Effector CD8-positive, alpha-beta T cell (primary cell): ENCODE results near the gene GAL3ST2.
A peak's percentile ranks its signal among the peaks of the same experiment; 100 is the strongest.
"Not testable (repeated sequence)": the region's sequence is repeated elsewhere in the genome, so short reads cannot be mapped to it uniquely, and the experiment has no call there.

Source experiments
- DNase-seq: peaks from one replicate; lab custom pipeline; 2025; lab: John Stamatoyannopoulos, UW

GAL3ST2 gene

GRCh38 chr2:241820625-241821384 lies 44.2 kb downstream of the GAL3ST2 start:
- no peak for DNase-seq

- DNase-seq = no peak
Measured at GRCh38 chr2:241821460-241822263, 45.0 kb downstream of the GAL3ST2 start.

GRCh38 chr2:241822264-241822623 lies 45.6 kb downstream of the GAL3ST2 start:
- no peak for DNase-seq

GRCh38 chr2:241823531-241824437 lies 47.2 kb downstream of the GAL3ST2 start:
- not testable (repeated sequence) for DNase-seq

- no peak for DNase-seq
Measured at GRCh38 chr2:241827394-241827793, 50.8 kb downstream of the GAL3ST2 start.

GRCh38 chr2:241833101-241833663 lies 56.6 kb downstream of the GAL3ST2 start:
- DNase-seq = no peak

GRCh38 chr2:241833756-241834526 lies 57.3 kb downstream of the GAL3ST2 start:
- not testable (repeated sequence) for DNase-seq

GRCh38 chr2:241834527-241835210 lies 58.0 kb downstream of the GAL3ST2 start:
- DNase-seq = no peak

GRCh38 chr2:241835611-241836010 lies 59.0 kb downstream of the GAL3ST2 start:
- no peak for DNase-seq

GRCh38 chr2:241836292-241836691 lies 59.7 kb downstream of the GAL3ST2 start:
- no peak for DNase-seq

GRCh38 chr2:241837197-241837965 lies 60.8 kb downstream of the GAL3ST2 start:
- no peak for DNase-seq

- no peak for DNase-seq
Measured at GRCh38 chr2:241841181-241842066, 64.8 kb downstream of the GAL3ST2 start.

- no peak for DNase-seq
Measured at GRCh38 chr2:241842067-241842415, 65.4 kb downstream of the GAL3ST2 start.

- no peak for DNase-seq
Measured at GRCh38 chr2:241842620-241843211, 66.1 kb downstream of the GAL3ST2 start.

- DNase-seq = no peak
Measured at GRCh38 chr2:241843321-241844065, 66.9 kb downstream of the GAL3ST2 start.

- DNase-seq = peak; percentile 33
Measured at GRCh38 chr2:241844066-241844728, 67.6 kb downstream of the GAL3ST2 start.
